ENCODE data around the gene CCDC144A.
"Not testable (repeated sequence)": the region's sequence is repeated elsewhere in the genome, so short reads cannot be mapped to it uniquely, and the experiment has no call there.

The CCDC144A gene

GRCh38 chr17:16812126-16812525 is 122.1 kb downstream of the CCDC144A start:
- H3K9me3 ChIP-seq (ENCODE audit: control insufficient read depth, insufficient read depth, low read length); H3K4me3 ChIP-seq (ENCODE audit: low read depth, low read length); H3K4me1 ChIP-seq (ENCODE audit: control insufficient read depth, insufficient read depth, low read length); H3K36me3 ChIP-seq (ENCODE audit: control insufficient read depth, insufficient read depth, low read length); H3K9ac ChIP-seq (ENCODE audit: low read depth, low read length); H3K27me3 ChIP-seq (ENCODE audit: control insufficient read depth, insufficient read depth, low read length): not testable (repeated sequence)

- H3K4me3 ChIP-seq (ENCODE audit: low read depth, low read length): no peak overlapping the region
- H3K27me3 ChIP-seq (ENCODE audit: control insufficient read depth, insufficient read depth, low read length): no peaks in the 10 kb centered on the region
- H3K4me1 ChIP-seq (ENCODE audit: control insufficient read depth, insufficient read depth, low read length): no peaks in the 10 kb centered on the region
- no peaks in the 10 kb centered on the region for H3K9me3 ChIP-seq (ENCODE audit: control insufficient read depth, insufficient read depth, low read length)
- peaks cover 3% of the 10 kb centered on the region for H3K36me3 ChIP-seq (ENCODE audit: control insufficient read depth, insufficient read depth, low read length)
- no peak overlapping the region for H3K9ac ChIP-seq (ENCODE audit: low read depth, low read length)
Observed at GRCh38 chr17:16814439-16814838, 124.4 kb downstream of the CCDC144A start.

- Histone ChIP-seq H3K4me1 (ENCODE audit: control insufficient read depth, insufficient read depth, low read length) (peaks cover 5% of the 10 kb centered on the region), H3K36me3 (ENCODE audit: control insufficient read depth, insufficient read depth, low read length) (peaks cover 3% of the 10 kb centered on the region), H3K27me3 (ENCODE audit: control insufficient read depth, insufficient read depth, low read length) (no peaks in the 10 kb centered on the region), H3K9ac (ENCODE audit: low read depth, low read length) (no peak overlapping the region), H3K4me3 (ENCODE audit: low read depth, low read length) (no peak overlapping the region), H3K9me3 (ENCODE audit: control insufficient read depth, insufficient read depth, low read length) (no peaks in the 10 kb centered on the region)
Observed at GRCh38 chr17:16817201-16817600, 127.2 kb downstream of the CCDC144A start.

DNA sequence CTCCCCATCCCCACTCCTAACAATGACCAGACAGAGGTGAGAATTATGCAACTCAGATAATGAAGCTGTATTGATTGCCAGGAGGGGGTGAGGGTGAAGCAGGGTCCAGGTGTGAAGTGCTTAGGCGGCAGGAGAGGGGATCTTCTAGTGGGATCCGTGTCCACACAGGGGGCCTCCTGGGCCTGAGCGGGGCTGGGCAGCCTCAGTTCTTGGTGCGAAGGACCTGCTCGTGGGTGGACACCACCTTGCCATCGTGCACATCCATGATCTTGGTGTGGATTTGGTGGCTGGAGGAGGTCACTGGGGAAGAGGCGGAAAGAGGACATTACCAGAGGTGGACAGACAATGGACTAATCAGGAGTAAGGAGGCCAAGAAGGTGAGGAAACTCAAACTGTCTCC is 127.9 kb downstream of the CCDC144A start:
- H3K9me3 ChIP-seq (ENCODE audit: control insufficient read depth, insufficient read depth, low read length); H3K27me3 ChIP-seq (ENCODE audit: control insufficient read depth, insufficient read depth, low read length): not testable (repeated sequence)

DNA sequence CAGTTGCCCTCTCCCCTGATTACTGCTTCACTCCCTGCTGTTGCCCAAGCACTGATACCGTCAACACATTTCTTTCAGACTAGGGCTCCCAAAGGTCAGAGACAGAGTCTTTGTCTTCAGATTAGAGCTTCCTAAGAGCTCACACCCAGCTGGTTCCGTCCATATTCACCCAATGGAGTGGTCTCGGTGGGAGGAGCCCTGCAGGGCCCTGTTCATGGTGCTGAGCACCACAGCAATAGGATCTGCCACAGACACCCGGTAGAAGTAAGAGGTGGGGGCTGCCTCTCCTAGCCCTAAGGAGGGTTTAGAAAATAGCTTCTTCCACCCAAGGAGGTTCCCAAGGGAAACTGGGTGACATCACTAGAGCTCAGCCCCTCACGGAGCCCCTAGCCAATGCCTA is 128.3 kb downstream of the CCDC144A start:
- no peaks in the 10 kb centered on the region for H3K27me3 ChIP-seq (ENCODE audit: control insufficient read depth, insufficient read depth, low read length)
- H3K9me3 ChIP-seq (ENCODE audit: control insufficient read depth, insufficient read depth, low read length): no peaks in the 10 kb centered on the region
- H3K4me1 ChIP-seq (ENCODE audit: control insufficient read depth, insufficient read depth, low read length): peaks cover 5% of the 10 kb centered on the region
- no peak overlapping the region for H3K4me3 ChIP-seq (ENCODE audit: low read depth, low read length)
- H3K36me3 ChIP-seq (ENCODE audit: control insufficient read depth, insufficient read depth, low read length): peaks cover 3% of the 10 kb centered on the region
- H3K9ac ChIP-seq (ENCODE audit: low read depth, low read length): no peak overlapping the region

More for the DNA sequence above, 127.9 kb downstream of the CCDC144A start:
- not testable (repeated sequence) for H3K36me3 ChIP-seq (ENCODE audit: control insufficient read depth, insufficient read depth, low read length); H3K4me3 ChIP-seq (ENCODE audit: low read depth, low read length); H3K4me1 ChIP-seq (ENCODE audit: control insufficient read depth, insufficient read depth, low read length); H3K9ac ChIP-seq (ENCODE audit: low read depth, low read length)

DNA sequence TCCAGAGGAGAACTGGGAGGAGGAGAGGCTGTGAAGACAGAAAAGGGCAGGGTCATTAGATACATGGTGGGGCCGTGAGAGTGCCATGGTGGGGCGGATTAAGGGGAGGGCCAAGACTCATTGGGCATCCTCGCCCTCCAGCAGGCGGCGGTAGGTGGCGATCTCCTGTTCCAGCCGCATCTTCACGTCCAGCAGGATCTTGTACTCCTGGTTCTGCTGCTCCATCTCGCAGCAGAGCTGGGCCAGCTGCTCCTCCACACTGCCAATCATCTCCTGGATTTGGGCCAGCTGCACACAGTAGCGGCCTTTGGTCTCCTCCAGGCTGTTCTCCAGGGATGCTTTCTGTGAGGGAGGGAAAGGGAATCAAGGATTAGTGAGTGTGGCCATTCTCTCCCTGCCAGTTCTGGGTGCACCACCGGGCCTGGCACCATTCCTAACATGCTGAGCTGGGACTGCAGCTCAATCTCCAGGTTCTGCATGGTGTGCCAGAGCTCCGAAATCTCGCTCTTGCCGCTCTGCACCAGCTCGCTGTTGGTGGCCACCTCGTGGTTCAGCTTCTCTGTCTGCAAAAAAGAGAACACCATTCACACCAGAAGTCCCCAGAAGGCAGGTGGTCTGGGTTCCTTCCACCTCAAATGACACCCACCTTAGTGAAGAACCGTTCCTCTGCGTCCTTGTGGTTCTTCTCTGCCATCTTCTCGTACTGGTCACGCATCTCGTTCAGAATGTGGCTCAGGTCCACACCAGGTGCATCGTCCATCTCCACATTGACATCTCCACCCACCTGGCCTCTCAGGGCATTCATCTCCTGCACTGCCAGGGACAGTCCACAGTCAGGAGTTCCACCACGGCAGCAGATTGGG is 129.0 kb downstream of the CCDC144A start:
- no peaks in the 10 kb centered on the region for H3K27me3 ChIP-seq (ENCODE audit: control insufficient read depth, insufficient read depth, low read length)
- peaks cover 5% of the 10 kb centered on the region for H3K4me1 ChIP-seq (ENCODE audit: control insufficient read depth, insufficient read depth, low read length)
- no peak overlapping the region for H3K9ac ChIP-seq (ENCODE audit: low read depth, low read length)
- H3K9me3 ChIP-seq (ENCODE audit: control insufficient read depth, insufficient read depth, low read length): no peaks in the 10 kb centered on the region
- peaks cover 3% of the 10 kb centered on the region for H3K36me3 ChIP-seq (ENCODE audit: control insufficient read depth, insufficient read depth, low read length)
- H3K4me3 ChIP-seq (ENCODE audit: low read depth, low read length): no peak overlapping the region

DNA sequence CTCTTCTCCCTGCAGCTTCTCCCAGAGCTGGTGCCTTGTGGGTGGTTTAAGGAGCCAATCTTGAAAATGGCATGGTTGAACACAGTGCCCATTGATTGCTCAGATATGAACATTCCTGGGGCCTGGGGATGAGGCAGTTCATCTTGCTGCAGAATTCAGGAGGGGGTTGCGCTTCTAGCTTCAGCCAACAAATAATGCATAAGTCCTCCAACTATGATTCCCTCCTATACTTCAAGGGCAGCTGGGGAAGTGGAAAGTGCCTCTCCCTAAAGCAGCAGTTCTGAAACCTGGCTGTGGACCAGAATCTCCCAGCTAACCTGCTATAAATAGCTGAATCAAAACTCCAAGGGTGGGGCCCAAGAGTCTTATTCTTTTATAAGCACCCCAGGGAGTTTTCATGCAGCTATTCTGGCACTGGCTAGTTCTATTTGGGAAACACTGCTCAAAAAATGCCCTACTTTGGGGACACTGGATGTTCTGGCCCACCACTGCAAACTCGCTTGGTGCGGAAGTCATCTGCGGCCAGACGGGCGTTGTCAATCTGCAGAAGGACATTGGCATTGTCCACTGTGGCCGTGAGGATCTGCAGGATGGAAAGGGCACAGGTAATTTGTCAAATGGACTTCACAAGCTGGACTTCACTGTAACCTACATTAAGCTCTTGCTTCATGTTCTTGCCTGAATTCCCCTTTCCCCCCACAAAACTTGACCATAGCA is 130.3 kb downstream of the CCDC144A start:
- H3K9ac ChIP-seq (ENCODE audit: low read depth, low read length): no peak overlapping the region
- H3K9me3 ChIP-seq (ENCODE audit: control insufficient read depth, insufficient read depth, low read length): no peaks in the 10 kb centered on the region
- H3K36me3 ChIP-seq (ENCODE audit: control insufficient read depth, insufficient read depth, low read length): peaks cover 3% of the 10 kb centered on the region
- H3K4me1 ChIP-seq (ENCODE audit: control insufficient read depth, insufficient read depth, low read length): peaks cover 5% of the 10 kb centered on the region
- H3K27me3 ChIP-seq (ENCODE audit: control insufficient read depth, insufficient read depth, low read length): no peaks in the 10 kb centered on the region
- H3K4me3 ChIP-seq (ENCODE audit: low read depth, low read length): no peak overlapping the region

- Histone ChIP-seq H3K4me1 (ENCODE audit: control insufficient read depth, insufficient read depth, low read length) (peaks cover 5% of the 10 kb centered on the region), H3K9ac (ENCODE audit: low read depth, low read length) (no peak overlapping the region), H3K9me3 (ENCODE audit: control insufficient read depth, insufficient read depth, low read length) (no peaks in the 10 kb centered on the region), H3K4me3 (ENCODE audit: low read depth, low read length) (no peak overlapping the region), H3K27me3 (ENCODE audit: control insufficient read depth, insufficient read depth, low read length) (no peaks in the 10 kb centered on the region), H3K36me3 (ENCODE audit: control insufficient read depth, insufficient read depth, low read length) (peaks cover 3% of the 10 kb centered on the region)
Observed at GRCh38 chr17:16820979-16821543, 131.0 kb downstream of the CCDC144A start.

GRCh38 chr17:16822133-16822532 is 132.1 kb downstream of the CCDC144A start:
- H3K27me3 ChIP-seq (ENCODE audit: control insufficient read depth, insufficient read depth, low read length); H3K4me1 ChIP-seq (ENCODE audit: control insufficient read depth, insufficient read depth, low read length); H3K4me3 ChIP-seq (ENCODE audit: low read depth, low read length); H3K9ac ChIP-seq (ENCODE audit: low read depth, low read length); H3K9me3 ChIP-seq (ENCODE audit: control insufficient read depth, insufficient read depth, low read length); H3K36me3 ChIP-seq (ENCODE audit: control insufficient read depth, insufficient read depth, low read length): not testable (repeated sequence)

DNA sequence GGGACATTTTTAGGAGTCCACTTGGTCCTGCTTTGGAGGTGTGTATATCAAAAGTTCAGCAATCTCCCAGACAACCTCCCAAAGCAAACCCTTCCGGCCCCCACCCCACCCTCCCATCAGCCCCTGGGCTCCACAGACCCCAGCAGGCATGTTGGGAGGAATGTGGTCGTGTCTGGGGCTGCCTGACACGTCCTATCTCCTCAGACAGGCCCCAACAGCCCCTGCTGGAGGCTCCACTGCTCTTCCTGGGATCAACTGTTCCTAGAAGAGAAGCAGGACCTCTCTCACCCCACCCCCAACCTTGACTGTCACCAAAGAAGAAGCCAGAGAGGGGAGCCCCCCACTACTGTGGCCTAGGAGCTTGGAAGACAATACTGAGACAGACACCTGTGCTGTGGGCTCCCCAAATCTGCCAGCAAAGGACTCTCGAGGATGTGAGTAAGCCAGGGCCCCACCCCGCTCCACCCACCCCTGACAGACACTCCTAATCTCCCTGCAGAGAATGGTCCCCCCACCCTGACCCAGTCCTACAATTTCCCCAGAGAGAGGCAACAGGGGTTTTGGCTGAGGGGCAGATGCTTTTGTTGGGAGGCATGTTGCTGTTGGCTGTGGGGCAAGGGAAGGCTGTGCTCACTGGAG is 133.8 kb downstream of the CCDC144A start:
- H3K9me3 ChIP-seq (ENCODE audit: control insufficient read depth, insufficient read depth, low read length); H3K36me3 ChIP-seq (ENCODE audit: control insufficient read depth, insufficient read depth, low read length); H3K27me3 ChIP-seq (ENCODE audit: control insufficient read depth, insufficient read depth, low read length); H3K4me1 ChIP-seq (ENCODE audit: control insufficient read depth, insufficient read depth, low read length); H3K4me3 ChIP-seq (ENCODE audit: low read depth, low read length); H3K9ac ChIP-seq (ENCODE audit: low read depth, low read length): not testable (repeated sequence)
